Prostate gland (tissue), 2 donors: ENCODE measurements around the gene DCX. TPM values are rescaled to one million over a fixed set of nuclear protein-coding genes. Genes with fewer than 3 reads are reported as not detected.
"Not testable (repeated sequence)": the region's sequence is repeated elsewhere in the genome, so short reads cannot be mapped to it uniquely, and the experiment has no call there.

Experiments
- DNase-seq: peaks from one replicate; pipeline ENCODE4 v3.0.0-alpha.2; 2019; ENCODE audit warnings: low spot score
- H3K27ac ChIP-seq, 2 donors: fragments of 200-600 bp; sonication (generic); 2 replicates each; pipeline ENCODE4 v1.5.1; 2017 to 2019
- H3K27me3 ChIP-seq: fragments of 200-600 bp; sonication (generic); replicated peaks from 2 replicates; pipeline ENCODE4 v1.5.1; 2019; ENCODE audit not compliant: insufficient read depth
- H3K36me3 ChIP-seq, 2 donors: fragments of 200-600 bp; sonication (generic); 1 replicate in 1 of 2; 2 replicates in 1 of 2; pipeline versions ENCODE4 v1.5.1 to v1.8.1; 2017 to 2019
- H3K4me1 ChIP-seq: fragments of 200-600 bp; sonication (generic); replicated peaks from 2 replicates; pipeline ENCODE4 v1.5.1; 2019
- H3K4me3 ChIP-seq, 2 donors: fragments of 200-600 bp; sonication (generic); 2 replicates each; pipeline ENCODE4 v1.5.1; 2017 to 2019
- H3K9me3 ChIP-seq: fragments of 200-600 bp; sonication (generic); 2 replicates; pipeline ENCODE4 v1.5.1; 2017
- POLR2A ChIP-seq: fragments of 450-650 bp; IDR thresholded peaks from one replicate; pipeline ENCODE4 v1.6.1; 2016; ENCODE audit warnings: antibody characterized with exemption, mild to moderate bottlenecking
- POLR2AphosphoS5 ChIP-seq: sonication (generic); formaldehyde crosslinking; IDR thresholded peaks from one replicate; pipeline ENCODE4 v1.6.1; 2017; ENCODE audit warnings: antibody characterized with exemption
- WGBS: methylation state at CpG from one replicate; pipeline ENCODE4 v1.1.5; 2018; 5-methylcytosine and 5-hydroxymethylcytosine counted together
- intact Hi-C: fragments of 100-400 bp; cut with DNase I; formaldehyde crosslinking; loops from one replicate; pipeline ENCODE4 v1.14.2; 2022
- total RNA-seq, 2 donors: library from RNA; depleted of rRNA; stranded (reverse); fragments of >200 nt; gene quantifications; one replicate each; pipeline ENCODE4 v1.1.0, GENCODE V29; 2016
- TF ChIP-seq, protein P1 (sequence below), 4 experiments: fragments of 200-600 bp in 2 of 4; fragments of 450-650 bp in 2 of 4; sonication (generic) in 2 of 4; IDR thresholded peaks; 1 replicate in 3 of 4; 2 replicates in 1 of 4; pipeline ENCODE4 v1.5.1; 2016 to 2019; ENCODE audit warnings: antibody characterized with exemption in 4 of 4, mild to moderate bottlenecking in 2 of 4, moderate library complexity in 2 of 4

DCX gene
- total RNA-seq, 2 donors from 2014 or later: 0.17 TPM; not detected in 1

DNA sequence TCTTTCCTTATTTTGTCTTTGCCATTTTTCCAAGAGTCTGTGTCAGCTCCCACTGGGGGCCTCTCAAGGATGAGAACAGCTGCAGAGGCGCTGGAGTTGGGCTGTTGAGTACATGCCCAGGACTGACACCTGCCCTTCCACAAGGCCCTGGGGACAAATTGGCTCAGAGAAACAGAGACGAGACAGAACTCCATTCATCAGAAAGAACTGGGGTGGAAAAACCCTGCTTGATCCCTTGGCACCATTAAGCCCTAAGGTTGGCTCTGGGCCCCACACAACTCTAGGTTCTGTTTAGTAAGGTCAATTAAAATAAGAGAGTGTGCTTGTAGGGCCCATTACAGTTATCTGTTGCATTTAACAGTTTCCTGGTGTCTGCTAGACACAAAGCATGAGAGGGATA is 63.6 kb downstream of the DCX start:
- intact Hi-C loops: no loop called here
- no peak overlapping the region for H3K4me3 ChIP-seq
- no peaks in the 10 kb centered on the region for H3K4me1 ChIP-seq
- H3K27me3 ChIP-seq: no peaks in the 10 kb centered on the region
- H3K9me3 ChIP-seq: no peaks in the 10 kb centered on the region
- 24% methylated on average over 2 of the region's 2 CpGs for WGBS
- no peaks in the 10 kb centered on the region for H3K36me3 ChIP-seq
- TF ChIP-seq, protein P1, sequence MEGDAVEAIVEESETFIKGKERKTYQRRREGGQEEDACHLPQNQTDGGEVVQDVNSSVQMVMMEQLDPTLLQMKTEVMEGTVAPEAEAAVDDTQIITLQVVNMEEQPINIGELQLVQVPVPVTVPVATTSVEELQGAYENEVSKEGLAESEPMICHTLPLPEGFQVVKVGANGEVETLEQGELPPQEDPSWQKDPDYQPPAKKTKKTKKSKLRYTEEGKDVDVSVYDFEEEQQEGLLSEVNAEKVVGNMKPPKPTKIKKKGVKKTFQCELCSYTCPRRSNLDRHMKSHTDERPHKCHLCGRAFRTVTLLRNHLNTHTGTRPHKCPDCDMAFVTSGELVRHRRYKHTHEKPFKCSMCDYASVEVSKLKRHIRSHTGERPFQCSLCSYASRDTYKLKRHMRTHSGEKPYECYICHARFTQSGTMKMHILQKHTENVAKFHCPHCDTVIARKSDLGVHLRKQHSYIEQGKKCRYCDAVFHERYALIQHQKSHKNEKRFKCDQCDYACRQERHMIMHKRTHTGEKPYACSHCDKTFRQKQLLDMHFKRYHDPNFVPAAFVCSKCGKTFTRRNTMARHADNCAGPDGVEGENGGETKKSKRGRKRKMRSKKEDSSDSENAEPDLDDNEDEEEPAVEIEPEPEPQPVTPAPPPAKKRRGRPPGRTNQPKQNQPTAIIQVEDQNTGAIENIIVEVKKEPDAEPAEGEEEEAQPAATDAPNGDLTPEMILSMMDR (IDR thresholded peaks at IDR 0.05): no peak
- no peak for TF ChIP-seq POLR2AphosphoS5
- no peak for TF ChIP-seq POLR2A
- no peak for DNase-seq
- H3K27ac ChIP-seq: no peak overlapping the region

DNA sequence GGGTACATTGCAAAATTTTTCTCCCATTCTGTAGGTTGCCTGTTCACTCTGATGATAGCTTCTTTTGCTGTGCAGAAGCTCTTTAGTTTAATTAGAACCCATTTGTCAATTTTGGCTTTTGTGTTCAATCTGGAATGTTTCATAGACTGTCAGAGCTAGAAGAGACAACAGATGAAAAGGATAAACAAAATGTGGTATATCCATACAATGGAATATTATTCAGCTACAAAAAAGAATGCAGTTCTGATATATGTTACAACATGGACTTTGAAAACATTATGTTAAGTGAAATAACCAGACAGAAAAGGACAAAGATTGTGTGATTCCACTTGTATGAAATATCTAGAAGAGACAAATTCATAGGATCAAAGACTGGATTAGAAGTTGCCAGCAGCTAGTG is 65.8 kb downstream of the DCX start:
- H3K9me3 ChIP-seq, H3K27me3 ChIP-seq, H3K36me3 ChIP-seq, DNase-seq, H3K4me1 ChIP-seq, H3K4me3 ChIP-seq, intact Hi-C loops, H3K27ac ChIP-seq: not testable (repeated sequence)

DNA sequence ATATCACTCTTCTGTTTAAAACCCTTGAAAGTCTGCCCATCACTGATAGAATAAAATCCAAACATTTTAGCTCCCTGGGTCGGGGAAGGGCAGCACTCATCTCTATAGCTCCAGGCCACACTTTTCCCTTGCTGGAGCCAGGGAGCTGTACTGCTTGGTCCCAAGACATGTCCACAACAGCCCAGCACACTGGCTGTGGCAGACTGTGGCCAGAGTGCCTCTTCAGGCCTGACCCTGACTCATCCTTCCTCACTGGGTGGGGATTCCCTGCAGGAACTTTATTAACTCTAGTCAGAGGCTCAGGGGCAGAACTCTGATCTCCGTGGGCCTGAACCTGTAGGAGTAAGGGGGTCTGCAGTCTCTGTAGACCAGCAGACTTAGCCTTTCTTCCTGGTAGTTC is 71.9 kb downstream of the DCX start:
- TF ChIP-seq POLR2A (no peak), POLR2AphosphoS5 (no peak)
- TF ChIP-seq, protein P1 (IDR thresholded peaks at IDR 0.05): no peak
- 83% methylated on average over 1 of the region's 2 CpGs for WGBS
- H3K4me1 ChIP-seq: no peaks in the 10 kb centered on the region
- intact Hi-C loops: no loop called here
- DNase-seq: no peak
- H3K27me3 ChIP-seq: no peaks in the 10 kb centered on the region
- H3K9me3 ChIP-seq: no peaks in the 10 kb centered on the region
- H3K4me3 ChIP-seq: no peak overlapping the region
- H3K27ac ChIP-seq: no peak overlapping the region
- no peaks in the 10 kb centered on the region for H3K36me3 ChIP-seq

DNA sequence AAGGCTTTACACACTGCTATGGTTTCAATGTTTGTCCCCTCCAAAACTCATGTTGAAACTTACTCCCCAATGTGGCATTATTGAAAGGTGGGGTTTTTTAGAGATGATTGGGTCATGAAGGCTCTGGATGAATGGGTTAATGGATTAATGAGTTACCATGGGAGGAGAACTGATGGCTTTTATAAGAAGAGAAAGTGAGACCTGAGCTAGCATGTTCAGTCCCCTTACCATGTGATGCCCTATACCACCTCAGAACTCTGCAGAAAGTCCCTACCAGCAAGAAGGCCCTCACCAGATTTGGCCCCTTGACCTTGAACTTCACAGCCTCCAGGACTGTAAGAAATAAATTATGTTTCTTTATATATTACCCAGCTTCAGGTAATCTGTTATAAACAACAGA is 72.8 kb downstream of the DCX start:
- Histone ChIP-seq H3K4me3 (no peak overlapping the region), H3K27ac (no peak overlapping the region), H3K36me3 (no peaks in the 10 kb centered on the region), H3K4me1 (no peaks in the 10 kb centered on the region), H3K9me3 (no peaks in the 10 kb centered on the region), H3K27me3 (no peaks in the 10 kb centered on the region)
- DNase-seq: no peak
- intact Hi-C loops: no loop called here
- TF ChIP-seq POLR2AphosphoS5 (no peak), POLR2A (no peak)
- TF ChIP-seq, protein P1 (IDR thresholded peaks at IDR 0.05): no peak

DNA sequence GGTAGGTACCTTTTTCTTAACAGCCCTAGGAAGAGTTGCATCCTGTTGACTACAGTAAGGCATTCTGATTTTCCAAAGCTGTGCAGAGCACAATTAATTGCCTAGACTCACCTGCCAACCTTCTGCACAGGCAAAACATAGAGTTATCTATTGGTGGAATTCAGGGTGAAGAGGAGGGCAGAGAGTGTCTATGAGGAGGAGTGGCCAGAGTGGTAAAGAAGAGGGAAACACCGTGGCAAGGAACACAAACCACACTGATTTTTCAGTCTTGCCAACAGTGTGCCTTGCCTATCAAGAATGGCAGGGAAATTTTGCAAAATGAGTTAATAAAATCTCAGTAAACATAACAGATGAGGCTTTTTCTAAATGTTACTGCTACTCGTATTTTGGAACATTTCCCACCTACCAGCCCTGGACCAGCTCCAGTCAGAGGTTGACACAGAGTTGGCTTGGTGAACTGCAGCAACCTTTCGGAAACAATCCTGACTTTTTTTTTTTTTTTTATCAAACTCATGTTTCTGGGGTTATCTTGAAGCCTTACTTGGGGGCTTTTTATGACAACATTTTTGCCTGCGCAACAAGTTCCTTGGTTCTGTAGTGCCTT is 73.8 kb downstream of the DCX start:
- no peak overlapping the region for H3K4me3 ChIP-seq

More for the DNA sequence above, 73.8 kb downstream of the DCX start:
- Histone ChIP-seq H3K9me3 (no peaks in the 10 kb centered on the region), H3K36me3 (no peaks in the 10 kb centered on the region), H3K27me3 (no peaks in the 10 kb centered on the region), H3K27ac (no peak overlapping the region), H3K4me1 (no peaks in the 10 kb centered on the region)
- TF ChIP-seq, protein P1 (IDR thresholded peaks at IDR 0.05): no peak
- TF ChIP-seq POLR2AphosphoS5 (no peak), POLR2A (no peak)
- intact Hi-C loops: no loop called here
- DNase-seq: no peak
- WGBS: 26% methylated on average over 4 of the region's 4 CpGs
